ENCODE measurements around the gene KCNK10.

The KCNK10 gene

DNA sequence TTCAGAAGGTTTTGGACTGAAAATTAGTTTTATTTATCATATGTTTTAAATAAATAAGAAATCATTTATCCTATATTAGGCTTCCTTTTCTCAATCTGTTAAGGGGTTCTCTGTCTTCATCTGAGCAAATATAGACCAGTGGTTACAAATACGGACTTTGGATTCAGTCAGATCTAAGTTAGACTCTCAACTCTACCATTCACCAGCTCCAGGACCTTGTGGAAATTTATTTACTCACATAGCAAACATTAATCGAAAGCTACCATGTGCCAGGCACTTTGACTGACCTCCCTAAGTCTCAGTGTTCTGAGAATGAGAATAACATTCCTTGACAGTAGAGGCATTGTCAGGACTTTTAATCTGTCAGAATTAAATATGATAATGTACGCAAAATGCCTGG lies 22.3 kb downstream of the KCNK10 start:
- Histone ChIP-seq H3F3A (ENCODE audit: insufficient read depth, low read length) (no peaks in the 10 kb centered on the region), H3K36me3 (ENCODE audit: insufficient read depth, low read length) (no peaks in the 10 kb centered on the region), H3K4me3 (ENCODE audit: low read depth, low read length, poor library complexity, severe bottlenecking) (no peak overlapping the region), H3K9me2 (ENCODE audit: low read depth, low read length) (no peaks in the 10 kb centered on the region), H3K9me3 (ENCODE audit: low read length) (no peaks in the 10 kb centered on the region), H3K4me1 (ENCODE audit: insufficient read depth, low read length, severe bottlenecking) (no peaks in the 10 kb centered on the region), H3K27me3 (ENCODE audit: insufficient read depth, low read length) (no peaks in the 10 kb centered on the region), H4K20me1 (ENCODE audit: insufficient read depth, low read length) (no peaks in the 10 kb centered on the region), H2AFZ (ENCODE audit: low read length) (no peak overlapping the region), H3K27ac (ENCODE audit: low read depth, low read length, poor library complexity, severe bottlenecking) (no peak overlapping the region), H3K4me2 (ENCODE audit: low read length) (no peak overlapping the region), H3K79me2 (ENCODE audit: insufficient read depth, low read length) (no peaks in the 10 kb centered on the region), H3K9ac (ENCODE audit: low read length) (no peak overlapping the region)
- TF ChIP-seq, protein P1, sequence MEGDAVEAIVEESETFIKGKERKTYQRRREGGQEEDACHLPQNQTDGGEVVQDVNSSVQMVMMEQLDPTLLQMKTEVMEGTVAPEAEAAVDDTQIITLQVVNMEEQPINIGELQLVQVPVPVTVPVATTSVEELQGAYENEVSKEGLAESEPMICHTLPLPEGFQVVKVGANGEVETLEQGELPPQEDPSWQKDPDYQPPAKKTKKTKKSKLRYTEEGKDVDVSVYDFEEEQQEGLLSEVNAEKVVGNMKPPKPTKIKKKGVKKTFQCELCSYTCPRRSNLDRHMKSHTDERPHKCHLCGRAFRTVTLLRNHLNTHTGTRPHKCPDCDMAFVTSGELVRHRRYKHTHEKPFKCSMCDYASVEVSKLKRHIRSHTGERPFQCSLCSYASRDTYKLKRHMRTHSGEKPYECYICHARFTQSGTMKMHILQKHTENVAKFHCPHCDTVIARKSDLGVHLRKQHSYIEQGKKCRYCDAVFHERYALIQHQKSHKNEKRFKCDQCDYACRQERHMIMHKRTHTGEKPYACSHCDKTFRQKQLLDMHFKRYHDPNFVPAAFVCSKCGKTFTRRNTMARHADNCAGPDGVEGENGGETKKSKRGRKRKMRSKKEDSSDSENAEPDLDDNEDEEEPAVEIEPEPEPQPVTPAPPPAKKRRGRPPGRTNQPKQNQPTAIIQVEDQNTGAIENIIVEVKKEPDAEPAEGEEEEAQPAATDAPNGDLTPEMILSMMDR (IDR thresholded peaks at IDR 0.05; ENCODE audit: low read length) = no peak
- TF ChIP-seq EZH2 (IDR thresholded peaks at IDR 0.05; ENCODE audit: borderline replicate concordance, low read length) = no peak

DNA sequence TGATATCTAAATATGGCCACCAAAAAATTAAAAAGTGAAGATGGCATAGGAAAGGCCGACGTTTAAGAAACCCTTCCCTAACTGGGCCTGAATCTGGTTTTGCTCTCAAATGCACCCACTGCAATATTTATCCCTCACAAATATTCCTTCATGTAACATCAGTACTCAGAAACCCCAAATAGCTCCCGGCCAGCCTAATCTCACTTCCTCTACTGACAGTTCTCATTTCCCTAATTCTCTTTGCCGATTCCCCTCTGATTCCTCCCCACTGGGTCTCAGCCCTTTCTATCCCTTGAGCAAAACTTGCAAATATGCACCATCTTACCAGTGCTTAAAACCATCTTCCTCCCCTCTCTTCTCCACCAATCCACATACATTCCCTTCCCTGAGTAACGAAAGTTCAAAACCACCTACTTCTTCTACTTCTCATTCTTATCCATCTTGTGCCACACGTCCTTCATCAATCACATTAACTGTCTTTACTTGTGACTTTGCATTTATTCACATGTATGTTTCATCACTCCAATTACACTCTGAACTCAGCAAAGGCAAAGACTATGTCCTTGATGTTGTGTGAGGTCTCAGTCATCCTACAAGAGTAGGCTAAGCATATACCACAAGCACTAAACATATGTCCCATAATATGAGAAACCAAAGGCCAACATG lies 23.1 kb downstream of the KCNK10 start:
- Histone ChIP-seq H3K36me3 (ENCODE audit: insufficient read depth, low read length) (no peaks in the 10 kb centered on the region), H3K27me3 (ENCODE audit: insufficient read depth, low read length) (no peaks in the 10 kb centered on the region), H3F3A (ENCODE audit: insufficient read depth, low read length) (no peaks in the 10 kb centered on the region), H2AFZ (ENCODE audit: low read length) (no peak overlapping the region), H4K20me1 (ENCODE audit: insufficient read depth, low read length) (no peaks in the 10 kb centered on the region), H3K79me2 (ENCODE audit: insufficient read depth, low read length) (no peaks in the 10 kb centered on the region), H3K4me2 (ENCODE audit: low read length) (no peak overlapping the region), H3K9me2 (ENCODE audit: low read depth, low read length) (no peaks in the 10 kb centered on the region), H3K4me3 (ENCODE audit: low read depth, low read length, poor library complexity, severe bottlenecking) (no peak overlapping the region), H3K9me3 (ENCODE audit: low read length) (no peaks in the 10 kb centered on the region), H3K27ac (ENCODE audit: low read depth, low read length, poor library complexity, severe bottlenecking) (no peak overlapping the region), H3K9ac (ENCODE audit: low read length) (no peak overlapping the region), H3K4me1 (ENCODE audit: insufficient read depth, low read length, severe bottlenecking) (no peaks in the 10 kb centered on the region)
- no peak for TF ChIP-seq EZH2 (IDR thresholded peaks at IDR 0.05; ENCODE audit: borderline replicate concordance, low read length)
- TF ChIP-seq, protein P1 (IDR thresholded peaks at IDR 0.05; ENCODE audit: low read length) = no peak

DNA sequence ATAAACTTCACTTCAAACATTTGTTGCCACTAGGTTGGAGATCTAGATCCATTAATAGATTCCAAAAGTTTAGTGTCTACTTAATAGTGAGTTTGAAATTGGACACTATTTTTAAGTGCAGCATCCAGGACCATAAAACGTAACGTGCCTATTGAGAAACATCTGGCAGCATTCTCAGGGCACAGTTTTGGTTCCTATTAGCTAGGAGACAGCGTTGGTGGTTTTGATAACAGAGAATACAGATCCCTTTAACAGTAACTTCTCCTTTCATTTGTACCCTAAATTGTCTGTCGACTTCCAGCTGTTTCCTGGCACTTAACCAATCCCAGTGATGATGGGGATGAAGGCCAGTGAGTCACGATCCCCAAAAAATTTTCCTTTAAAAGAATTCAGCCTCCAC lies 25.8 kb downstream of the KCNK10 start:
- Histone ChIP-seq H3K27me3 (ENCODE audit: insufficient read depth, low read length) (no peaks in the 10 kb centered on the region), H3K4me1 (ENCODE audit: insufficient read depth, low read length, severe bottlenecking) (no peaks in the 10 kb centered on the region), H3K79me2 (ENCODE audit: insufficient read depth, low read length) (no peaks in the 10 kb centered on the region), H2AFZ (ENCODE audit: low read length) (no peak overlapping the region), H3F3A (ENCODE audit: insufficient read depth, low read length) (no peaks in the 10 kb centered on the region), H3K9ac (ENCODE audit: low read length) (no peak overlapping the region), H3K9me3 (ENCODE audit: low read length) (no peaks in the 10 kb centered on the region), H3K4me2 (ENCODE audit: low read length) (no peak overlapping the region), H3K9me2 (ENCODE audit: low read depth, low read length) (no peaks in the 10 kb centered on the region), H3K4me3 (ENCODE audit: low read depth, low read length, poor library complexity, severe bottlenecking) (no peak overlapping the region), H3K27ac (ENCODE audit: low read depth, low read length, poor library complexity, severe bottlenecking) (no peak overlapping the region), H4K20me1 (ENCODE audit: insufficient read depth, low read length) (no peaks in the 10 kb centered on the region), H3K36me3 (ENCODE audit: insufficient read depth, low read length) (no peaks in the 10 kb centered on the region)
- TF ChIP-seq EZH2 (IDR thresholded peaks at IDR 0.05; ENCODE audit: borderline replicate concordance, low read length) = no peak

DNA sequence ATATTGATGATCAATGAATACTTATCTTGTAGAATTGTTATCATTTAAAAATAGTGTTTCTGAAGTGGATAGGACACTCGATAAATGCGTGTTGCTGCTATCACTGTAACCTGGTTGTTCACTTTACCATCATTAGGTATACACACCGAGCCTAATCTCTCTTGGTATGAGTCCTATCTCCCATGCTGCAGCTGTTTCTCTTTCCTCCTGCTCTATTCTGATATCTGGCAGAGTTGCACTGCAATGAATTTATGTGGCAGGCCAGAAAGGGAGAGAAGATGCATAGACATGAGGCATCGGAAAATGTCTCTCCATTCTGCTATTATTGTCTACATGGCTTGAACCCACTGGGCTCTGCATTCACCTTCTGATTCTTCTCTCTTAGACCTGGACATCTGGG lies 26.7 kb downstream of the KCNK10 start:
- Histone ChIP-seq H3K9me2 (ENCODE audit: low read depth, low read length) (no peaks in the 10 kb centered on the region), H3K79me2 (ENCODE audit: insufficient read depth, low read length) (no peaks in the 10 kb centered on the region), H2AFZ (ENCODE audit: low read length) (no peak overlapping the region), H3K27ac (ENCODE audit: low read depth, low read length, poor library complexity, severe bottlenecking) (no peak overlapping the region), H3F3A (ENCODE audit: insufficient read depth, low read length) (no peaks in the 10 kb centered on the region), H3K4me2 (ENCODE audit: low read length) (no peak overlapping the region), H3K27me3 (ENCODE audit: insufficient read depth, low read length) (no peaks in the 10 kb centered on the region), H3K4me1 (ENCODE audit: insufficient read depth, low read length, severe bottlenecking) (no peaks in the 10 kb centered on the region), H3K9me3 (ENCODE audit: low read length) (no peaks in the 10 kb centered on the region), H3K36me3 (ENCODE audit: insufficient read depth, low read length) (no peaks in the 10 kb centered on the region), H3K9ac (ENCODE audit: low read length) (no peak overlapping the region), H3K4me3 (ENCODE audit: low read depth, low read length, poor library complexity, severe bottlenecking) (no peak overlapping the region), H4K20me1 (ENCODE audit: insufficient read depth, low read length) (no peaks in the 10 kb centered on the region)
- no peak for TF ChIP-seq EZH2 (IDR thresholded peaks at IDR 0.05; ENCODE audit: borderline replicate concordance, low read length)
- TF ChIP-seq, protein P1 (IDR thresholded peaks at IDR 0.05; ENCODE audit: low read length) = no peak

All from OCI-LY1 (cell line).